IPS DF 6.9 (cell line): ENCODE results near the gene FHIT.

Experiments
- DNase-seq: peaks from one replicate; pipeline ENCODE4 v3.0.0-alpha.2; 2013; ENCODE audit warnings: low read depth, low spot score
- H3K27ac ChIP-seq: one replicate; pipeline ENCODE4 v1.5.1; 2013; ENCODE audit warnings: low read length, control low read depth
- H3K27me3 ChIP-seq: 2 replicates; pipeline ENCODE4 v1.6.1; 2013; ENCODE audit warnings: mild to moderate bottlenecking, low read length; ENCODE audit not compliant: control insufficient read depth, insufficient read depth
- H3K36me3 ChIP-seq: 2 replicates; pipeline ENCODE4 v1.6.1; 2013; ENCODE audit warnings: low read length; ENCODE audit not compliant: control insufficient read depth, insufficient read depth
- H3K4me1 ChIP-seq: 2 replicates; pipeline ENCODE4 v1.6.1; 2013; ENCODE audit warnings: low read length; ENCODE audit not compliant: control insufficient read depth, insufficient read depth
- H3K4me3 ChIP-seq: 2 replicates; pipeline ENCODE4 v1.5.1; 2013; ENCODE audit warnings: mild to moderate bottlenecking, low read length
- H3K9me3 ChIP-seq: 2 replicates; pipeline ENCODE4 v1.6.1; 2013; ENCODE audit warnings: low read length, inconsistent platforms; ENCODE audit not compliant: control insufficient read depth, insufficient read depth
- WGBS: extraction: QIAGEN DNeasy Blood & Tissue Kit; methylation state at CpG from one replicate; pipeline ENCODE4 v1.1.7; 2013; ENCODE audit warnings: mixed read lengths, missing lambda C conversion rate; ENCODE audit not compliant: insufficient read length, insufficient coverage; 5-methylcytosine and 5-hydroxymethylcytosine counted together

The FHIT gene

DNA sequence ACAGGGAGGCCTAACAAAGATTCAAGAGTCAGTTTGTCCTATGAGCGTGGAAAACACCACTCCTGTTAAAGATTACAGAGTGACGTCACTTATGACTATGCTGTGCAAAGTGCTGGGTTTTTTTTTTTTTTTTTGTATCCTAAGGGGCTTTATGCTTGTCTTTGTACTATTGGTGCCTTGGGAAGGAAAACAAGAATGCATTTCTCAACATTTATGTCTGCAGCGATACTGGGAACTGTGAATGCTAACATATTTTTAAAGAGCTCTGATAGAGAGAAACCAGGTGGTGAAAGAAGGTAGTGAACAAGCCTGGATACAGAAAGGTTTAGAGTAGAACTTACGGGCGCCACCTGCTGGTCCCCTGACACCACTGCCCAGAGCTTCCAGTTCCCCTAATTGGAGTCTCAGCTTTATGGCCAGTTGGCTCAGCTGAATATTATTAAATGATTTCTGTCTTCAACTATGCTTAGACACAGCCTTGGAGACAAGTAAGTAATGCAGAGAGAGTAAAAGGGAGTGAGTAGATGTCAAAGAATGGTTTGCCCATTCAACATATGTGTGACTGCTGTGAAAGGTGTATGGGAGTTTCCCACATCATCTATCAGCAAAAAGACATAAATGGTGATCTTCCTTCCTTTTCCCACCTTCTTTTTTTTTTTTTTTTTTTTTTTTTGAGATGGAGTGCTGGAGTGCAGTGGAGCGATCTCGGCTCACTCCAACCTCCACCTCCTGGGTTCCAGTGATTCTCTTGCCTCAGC is 1393.5 kb downstream of the FHIT start:
- Histone ChIP-seq H3K9me3 (no peaks in the 10 kb centered on the region), H3K4me3 (no peak overlapping the region), H3K27ac (no peak overlapping the region), H3K27me3 (no peaks in the 10 kb centered on the region), H3K36me3 (no peaks in the 10 kb centered on the region), H3K4me1 (no peaks in the 10 kb centered on the region)
- peak; percentile 52 for DNase-seq
- WGBS = no CpG with 5 or more reads among the region's 7 CpGs

DNA sequence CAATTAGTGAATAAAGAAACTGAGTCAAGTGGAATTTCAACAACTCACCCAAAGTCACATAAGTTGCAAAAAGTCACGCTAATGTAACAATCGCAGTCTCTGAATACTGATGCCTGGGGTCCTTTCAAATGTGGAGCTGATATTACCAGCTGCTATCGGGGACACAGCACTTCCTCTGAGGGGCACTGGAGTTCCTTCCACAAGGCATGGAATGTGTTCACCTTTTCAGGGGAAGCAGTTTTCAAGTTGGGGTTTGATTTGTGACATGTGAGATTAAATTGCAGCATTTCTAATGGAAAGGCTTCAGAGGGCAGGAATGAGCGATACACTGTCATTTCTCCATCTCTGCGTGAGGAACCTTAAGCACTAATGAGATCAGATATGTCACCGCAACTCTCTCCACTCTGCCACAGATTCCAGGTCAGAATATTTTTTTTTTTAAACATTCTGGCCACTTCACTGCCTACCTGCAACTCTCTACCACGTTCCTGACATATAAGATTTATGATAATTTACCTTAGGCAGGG is 1394.3 kb downstream of the FHIT start:
- no peak overlapping the region for H3K4me3 ChIP-seq
- no peaks in the 10 kb centered on the region for H3K4me1 ChIP-seq
- H3K36me3 ChIP-seq = no peaks in the 10 kb centered on the region
- H3K9me3 ChIP-seq = no peaks in the 10 kb centered on the region
- H3K27me3 ChIP-seq = no peaks in the 10 kb centered on the region
- no peak for DNase-seq
- no peak overlapping the region for H3K27ac ChIP-seq
- no CpG with 5 or more reads among the region's 7 CpGs for WGBS

DNA sequence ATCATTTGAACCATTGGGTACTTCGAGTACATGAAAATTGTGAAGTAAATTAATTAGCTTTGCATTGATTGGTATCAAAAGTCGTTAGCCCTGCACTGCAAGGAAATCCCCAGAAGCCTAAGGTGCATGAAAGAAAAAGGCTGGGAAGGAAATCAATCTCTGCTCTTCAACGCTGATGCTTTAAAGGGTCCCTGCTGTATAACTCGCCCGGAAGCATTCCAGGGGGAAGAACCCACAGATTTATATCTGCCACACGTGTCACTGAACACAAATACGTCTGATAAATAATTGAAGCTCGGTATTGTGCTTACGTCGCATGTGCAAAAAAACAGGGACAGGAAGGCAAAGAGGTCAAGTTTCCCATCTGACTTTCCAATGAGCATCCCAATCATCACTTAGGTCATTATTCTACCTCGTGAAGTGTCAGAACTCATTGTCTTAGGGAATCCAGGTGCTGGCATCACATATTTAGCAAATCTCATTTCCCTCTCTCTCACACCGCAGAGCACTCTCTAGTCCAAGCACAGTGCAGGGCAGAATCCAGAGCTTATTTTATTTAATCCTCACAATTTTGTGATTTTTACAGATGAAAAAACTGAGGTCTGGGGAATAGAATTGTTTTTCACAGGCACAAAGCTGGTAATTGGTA is 1397.1 kb downstream of the FHIT start:
- no peaks in the 10 kb centered on the region for H3K4me1 ChIP-seq
- H3K4me3 ChIP-seq = no peak overlapping the region
- no peaks in the 10 kb centered on the region for H3K27me3 ChIP-seq
- H3K9me3 ChIP-seq = no peaks in the 10 kb centered on the region
- WGBS = no CpG with 5 or more reads among the region's 12 CpGs
- H3K27ac ChIP-seq = no peak overlapping the region
- no peaks in the 10 kb centered on the region for H3K36me3 ChIP-seq
- no peak for DNase-seq

DNA sequence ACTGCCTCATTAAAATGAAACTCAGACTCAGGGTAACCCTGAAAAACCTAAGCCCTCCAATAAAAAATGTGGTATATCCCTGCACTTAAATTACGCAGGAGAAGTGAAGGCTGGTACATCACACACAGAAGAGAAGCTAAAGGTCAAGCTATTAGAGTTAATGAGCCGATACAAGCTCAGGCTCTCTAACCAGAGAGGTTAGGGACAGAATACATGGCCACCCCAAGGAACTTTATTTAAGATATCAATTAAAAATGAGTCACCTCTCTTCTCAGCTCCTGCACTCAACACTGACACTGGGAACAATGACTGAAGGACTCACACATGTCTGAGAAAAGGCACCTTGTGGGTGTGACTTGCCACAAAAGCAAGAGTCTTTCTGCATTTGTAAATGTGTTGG is 1400.8 kb downstream of the FHIT start:
- no peaks in the 10 kb centered on the region for H3K9me3 ChIP-seq
- H3K27me3 ChIP-seq = no peaks in the 10 kb centered on the region
- H3K36me3 ChIP-seq = no peaks in the 10 kb centered on the region
- DNase-seq = no peak
- no peaks in the 10 kb centered on the region for H3K4me1 ChIP-seq
- H3K4me3 ChIP-seq = no peak overlapping the region
- WGBS = no CpG with 5 or more reads among the region's 2 CpGs
- no peak overlapping the region for H3K27ac ChIP-seq

DNA sequence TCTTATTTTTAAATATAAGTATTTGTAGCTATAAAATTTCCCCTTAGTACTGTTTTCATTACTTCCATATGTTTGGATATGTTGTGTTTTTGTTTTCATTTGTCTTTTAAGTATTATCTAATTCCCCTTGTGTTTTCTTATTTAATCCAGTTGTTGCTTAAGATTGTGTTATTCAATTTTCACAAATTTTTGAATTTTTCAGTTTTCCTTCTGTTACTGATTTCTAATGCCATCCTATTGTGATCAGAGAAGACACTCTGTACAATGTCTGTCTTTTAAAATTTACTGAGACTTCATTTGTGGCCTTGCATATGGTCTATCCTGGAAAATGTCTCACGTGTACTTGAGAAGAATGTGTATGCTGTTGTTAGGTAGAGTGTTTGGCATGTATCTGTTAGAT is 1405.9 kb downstream of the FHIT start:
- H3K4me3 ChIP-seq = no peak overlapping the region
- H3K27ac ChIP-seq = no peak overlapping the region
- H3K4me1 ChIP-seq = no peaks in the 10 kb centered on the region
- no peaks in the 10 kb centered on the region for H3K27me3 ChIP-seq
- no CpG with 5 or more reads among the region's 1 CpG for WGBS
- no peaks in the 10 kb centered on the region for H3K36me3 ChIP-seq
- no peak for DNase-seq
- H3K9me3 ChIP-seq = no peaks in the 10 kb centered on the region

DNA sequence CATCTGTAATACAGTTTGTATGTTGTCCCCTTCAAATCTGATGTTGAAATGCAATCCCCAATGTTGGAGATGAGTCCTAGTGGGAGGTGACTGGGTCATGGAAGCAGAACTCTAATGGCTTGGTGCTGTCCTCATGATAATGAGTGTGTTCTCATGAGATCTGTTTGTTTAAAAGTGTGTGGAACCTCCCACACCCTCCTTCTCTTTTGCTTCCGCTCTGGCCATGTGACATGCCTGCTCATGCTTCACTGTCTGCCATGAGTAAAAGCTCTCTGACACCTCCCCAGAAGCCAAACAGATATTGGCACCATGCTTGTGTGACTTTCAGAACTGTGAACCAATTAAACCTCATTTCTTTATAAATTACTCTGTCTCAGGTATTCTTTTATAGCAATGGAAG is 1407.4 kb downstream of the FHIT start:
- DNase-seq = no peak
- no peak overlapping the region for H3K4me3 ChIP-seq
- no peaks in the 10 kb centered on the region for H3K9me3 ChIP-seq
- no peaks in the 10 kb centered on the region for H3K36me3 ChIP-seq
- no peaks in the 10 kb centered on the region for H3K27me3 ChIP-seq
- H3K27ac ChIP-seq = no peak overlapping the region
- no peaks in the 10 kb centered on the region for H3K4me1 ChIP-seq
- WGBS = no CpG with 5 or more reads among the region's 1 CpG

DNA sequence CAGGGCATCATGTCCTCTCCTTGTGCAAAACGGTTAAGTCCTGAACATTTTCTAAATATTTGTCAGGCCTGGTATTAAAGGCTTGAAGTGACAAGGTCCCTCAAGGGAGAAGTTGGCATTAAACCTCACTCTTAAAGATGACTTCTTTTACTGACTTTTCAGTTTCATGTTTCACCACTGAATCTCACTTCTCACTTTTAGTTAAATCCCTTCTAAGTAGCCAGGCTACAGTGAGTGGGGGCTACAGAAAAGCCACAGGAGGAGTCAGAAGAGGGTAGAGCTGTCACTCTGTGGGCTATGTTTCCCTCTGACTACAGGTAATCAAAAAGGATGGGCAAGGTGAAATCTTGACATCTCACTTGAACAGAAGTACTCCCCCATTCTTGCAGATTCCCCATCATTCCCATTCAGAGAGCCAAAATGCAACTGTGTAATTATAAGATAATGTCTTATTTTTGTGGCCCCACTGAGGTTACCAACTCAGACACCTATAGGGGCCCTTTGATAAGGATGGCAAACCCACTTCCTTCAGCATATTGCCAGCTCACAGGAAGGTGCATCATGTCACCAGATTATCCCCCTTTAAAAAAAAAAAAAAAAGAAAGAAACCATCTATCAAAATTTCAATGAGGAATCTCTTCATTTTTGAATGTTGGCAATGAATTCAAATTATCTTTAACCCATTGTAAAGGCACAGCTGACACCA is 1411.3 kb downstream of the FHIT start:
- Histone ChIP-seq H3K27me3 (no peaks in the 10 kb centered on the region), H3K36me3 (no peaks in the 10 kb centered on the region), H3K9me3 (no peaks in the 10 kb centered on the region), H3K4me1 (no peaks in the 10 kb centered on the region), H3K4me3 (no peak overlapping the region), H3K27ac (no peak overlapping the region)
- no peak for DNase-seq
- WGBS = no CpG with 5 or more reads among the region's 1 CpG

DNA sequence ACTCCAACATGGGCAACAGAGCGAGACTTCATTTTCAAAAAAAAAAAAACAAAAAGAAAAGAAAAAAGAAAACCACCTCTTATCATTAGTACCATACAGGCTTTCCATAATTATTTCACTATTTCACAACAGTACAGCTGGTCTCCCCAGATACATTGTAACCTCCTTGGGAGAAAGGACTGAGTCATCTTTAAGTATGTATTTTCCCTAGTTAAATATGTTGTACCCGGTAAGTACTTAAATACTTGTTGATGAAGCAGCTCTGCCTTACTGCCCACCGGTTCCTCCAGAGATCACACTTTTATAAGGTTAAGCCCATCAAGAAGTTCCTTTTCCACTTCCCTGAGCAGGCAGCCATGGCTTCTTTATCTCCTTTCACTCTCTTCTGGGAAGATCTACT is 1412.0 kb downstream of the FHIT start:
- H3K9me3 ChIP-seq = no peaks in the 10 kb centered on the region
- WGBS = no CpG with 5 or more reads among the region's 3 CpGs
- H3K27ac ChIP-seq = no peak overlapping the region
- H3K27me3 ChIP-seq = no peaks in the 10 kb centered on the region
- H3K4me3 ChIP-seq = no peak overlapping the region
- no peaks in the 10 kb centered on the region for H3K4me1 ChIP-seq
- H3K36me3 ChIP-seq = no peaks in the 10 kb centered on the region
- no peak for DNase-seq

DNA sequence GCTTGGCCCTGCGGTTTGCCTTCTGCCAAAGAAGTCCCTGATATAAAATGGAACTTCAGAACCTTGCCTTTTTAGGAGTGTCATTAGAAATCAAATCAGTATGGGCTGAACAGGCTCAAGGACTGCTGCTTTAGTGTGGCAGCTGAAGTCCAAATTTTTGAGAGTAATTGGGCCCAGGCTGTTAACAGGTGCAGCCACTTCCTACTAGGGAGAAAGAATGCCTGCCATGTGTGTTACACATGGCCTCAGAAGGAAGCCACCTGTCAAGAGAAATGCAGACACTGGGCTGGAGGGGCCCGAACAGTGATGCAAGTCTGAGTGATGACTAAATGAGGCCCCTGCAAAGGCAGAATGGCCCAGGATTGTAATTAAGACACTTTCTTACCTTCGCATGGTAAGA is 1414.7 kb downstream of the FHIT start:
- no peak for DNase-seq
- Histone ChIP-seq H3K4me1 (no peaks in the 10 kb centered on the region), H3K9me3 (no peaks in the 10 kb centered on the region), H3K36me3 (no peaks in the 10 kb centered on the region), H3K4me3 (no peak overlapping the region), H3K27me3 (no peaks in the 10 kb centered on the region), H3K27ac (no peak overlapping the region)
- WGBS = no CpG with 5 or more reads among the region's 3 CpGs

DNA sequence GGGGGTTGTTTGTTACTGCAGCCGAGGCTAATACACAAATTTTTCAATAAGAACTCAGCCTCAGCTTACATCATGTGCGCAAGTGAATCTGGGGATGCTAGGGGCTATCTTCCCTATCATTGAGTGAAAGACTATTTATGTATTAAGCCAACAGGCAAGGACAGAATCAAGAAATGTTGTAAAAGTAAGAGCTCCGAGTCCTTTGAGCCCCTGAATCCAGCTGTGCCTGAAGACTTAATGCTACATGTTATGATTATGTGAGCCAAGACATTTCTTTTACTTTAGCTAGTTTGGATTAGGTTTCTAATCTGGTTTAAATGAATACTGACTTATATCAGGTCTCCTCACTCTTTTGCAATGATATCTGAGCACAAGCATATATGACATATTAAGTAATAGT is 1418.5 kb downstream of the FHIT start:
- no peaks in the 10 kb centered on the region for H3K27me3 ChIP-seq
- no peaks in the 10 kb centered on the region for H3K4me1 ChIP-seq
- no peak for DNase-seq
- WGBS = no CpG with 5 or more reads among the region's 3 CpGs
- H3K27ac ChIP-seq = no peak overlapping the region
- no peaks in the 10 kb centered on the region for H3K36me3 ChIP-seq
- no peak overlapping the region for H3K4me3 ChIP-seq
- H3K9me3 ChIP-seq = no peaks in the 10 kb centered on the region
